22Rv1 (cell line): ENCODE measurements around the gene NOS3.

ENCODE experiments used
- H3K27ac ChIP-seq: fragments of 450-650 bp; 2 replicates; pipeline ENCODE4 v1.5.1; 2017
- ZFX ChIP-seq: fragments of 450-650 bp; IDR thresholded peaks from 2 replicates; pipeline ENCODE4 v1.6.1; 2017; ENCODE audit warnings: antibody characterized with exemption, borderline replicate concordance
- TF ChIP-seq, protein P1 (sequence below): fragments of 450-650 bp; IDR thresholded peaks from 2 replicates; pipeline ENCODE4 v1.5.1; 2017; ENCODE audit warnings: mild to moderate bottlenecking

Gene NOS3

DNA sequence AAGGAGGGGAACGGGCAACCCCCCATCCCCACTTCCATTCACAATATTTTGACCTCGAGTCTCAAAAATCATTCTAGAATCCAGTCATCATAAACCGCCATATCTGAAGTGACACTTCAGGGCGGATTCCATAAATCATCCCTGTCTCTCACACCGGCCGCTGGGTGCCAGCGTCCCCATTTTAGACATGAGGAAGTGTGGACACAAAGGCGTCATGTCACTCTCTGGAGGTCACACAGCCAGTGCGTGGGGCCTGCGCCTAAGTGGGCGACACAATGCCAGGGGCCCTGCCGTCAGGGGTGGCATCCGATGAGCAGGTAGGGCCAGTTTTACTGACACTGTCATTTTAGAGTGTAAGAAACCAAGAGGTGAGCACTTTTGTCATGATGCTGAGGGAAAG is 32.2 kb upstream of the NOS3 start:
- H3K27ac ChIP-seq: no peak overlapping the region

DNA sequence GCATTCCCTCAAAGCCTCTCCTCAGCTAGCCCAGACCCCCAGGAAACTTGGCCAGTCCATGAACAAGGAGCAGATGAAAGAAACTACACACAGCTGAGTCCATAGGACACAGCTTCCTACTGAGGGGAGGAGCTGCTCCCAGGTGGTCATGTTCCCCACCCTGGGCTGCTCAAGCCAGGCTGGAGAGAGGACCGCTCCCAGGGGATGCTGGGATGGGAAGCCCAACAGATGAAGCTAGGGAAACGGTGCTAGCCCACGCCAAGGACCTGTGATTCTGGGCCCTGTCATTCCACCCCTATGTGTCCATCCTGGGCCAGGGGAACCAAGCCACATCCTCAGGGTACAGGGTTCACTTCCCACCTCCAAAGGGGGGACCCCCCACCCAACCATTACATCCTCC is 31.7 kb upstream of the NOS3 start:
- TF ChIP-seq, protein P1, sequence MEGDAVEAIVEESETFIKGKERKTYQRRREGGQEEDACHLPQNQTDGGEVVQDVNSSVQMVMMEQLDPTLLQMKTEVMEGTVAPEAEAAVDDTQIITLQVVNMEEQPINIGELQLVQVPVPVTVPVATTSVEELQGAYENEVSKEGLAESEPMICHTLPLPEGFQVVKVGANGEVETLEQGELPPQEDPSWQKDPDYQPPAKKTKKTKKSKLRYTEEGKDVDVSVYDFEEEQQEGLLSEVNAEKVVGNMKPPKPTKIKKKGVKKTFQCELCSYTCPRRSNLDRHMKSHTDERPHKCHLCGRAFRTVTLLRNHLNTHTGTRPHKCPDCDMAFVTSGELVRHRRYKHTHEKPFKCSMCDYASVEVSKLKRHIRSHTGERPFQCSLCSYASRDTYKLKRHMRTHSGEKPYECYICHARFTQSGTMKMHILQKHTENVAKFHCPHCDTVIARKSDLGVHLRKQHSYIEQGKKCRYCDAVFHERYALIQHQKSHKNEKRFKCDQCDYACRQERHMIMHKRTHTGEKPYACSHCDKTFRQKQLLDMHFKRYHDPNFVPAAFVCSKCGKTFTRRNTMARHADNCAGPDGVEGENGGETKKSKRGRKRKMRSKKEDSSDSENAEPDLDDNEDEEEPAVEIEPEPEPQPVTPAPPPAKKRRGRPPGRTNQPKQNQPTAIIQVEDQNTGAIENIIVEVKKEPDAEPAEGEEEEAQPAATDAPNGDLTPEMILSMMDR: no peak
- no peak for TF ChIP-seq ZFX

More for the DNA sequence above, 32.2 kb upstream of the NOS3 start:
- TF ChIP-seq, protein P1: no peak
- TF ChIP-seq ZFX: no peak

DNA sequence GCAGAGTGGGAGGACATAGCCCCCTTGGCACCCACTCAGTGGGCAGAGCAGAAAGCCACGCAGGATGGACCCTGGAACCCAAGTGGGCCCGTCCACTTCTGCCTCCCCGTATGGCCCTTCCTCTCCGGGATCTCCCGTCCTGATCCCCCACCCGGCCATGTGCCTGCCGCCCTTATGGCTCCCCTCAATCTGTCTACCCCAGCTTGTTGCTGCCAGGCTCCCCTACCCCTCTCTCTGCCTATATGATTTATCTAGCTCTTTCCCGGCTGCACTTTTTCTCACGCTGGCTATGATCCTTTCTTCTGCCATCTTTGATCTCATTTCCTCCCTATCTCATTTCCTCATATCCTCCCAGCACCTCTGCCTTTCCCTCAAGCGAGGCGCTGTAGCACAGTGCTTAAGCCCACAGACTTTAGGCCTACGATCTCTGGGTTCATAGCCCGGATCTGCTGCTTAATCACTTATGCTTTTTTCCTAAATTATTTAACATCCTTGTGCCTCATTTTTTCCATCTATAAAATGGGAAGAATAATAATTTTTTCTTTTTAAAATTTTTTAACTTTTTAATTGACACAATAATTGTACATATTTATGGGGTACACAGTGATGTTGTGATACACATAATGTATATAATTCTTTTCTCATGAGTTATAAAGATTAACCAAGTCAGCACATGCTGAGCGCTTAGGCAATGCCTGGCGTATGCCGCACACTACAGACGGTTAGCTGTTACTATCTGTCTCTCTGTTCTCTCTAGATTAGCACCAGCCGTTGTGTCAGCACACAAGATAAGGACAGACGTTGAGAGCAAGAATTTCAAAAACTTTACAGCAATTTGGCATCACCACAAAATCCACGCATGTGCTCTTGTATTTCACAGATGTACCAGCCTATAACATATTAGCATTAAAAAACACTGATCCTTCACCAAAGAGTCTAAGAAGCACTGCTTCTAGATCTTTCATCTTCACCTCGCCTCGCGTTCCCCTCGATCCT is 30.8 kb upstream of the NOS3 start:
- H3K27ac ChIP-seq: no peak overlapping the region
- TF ChIP-seq ZFX: no peak
- TF ChIP-seq, protein P1: no peak

More for the DNA sequence above, 31.7 kb upstream of the NOS3 start:
- no peak overlapping the region for H3K27ac ChIP-seq

DNA sequence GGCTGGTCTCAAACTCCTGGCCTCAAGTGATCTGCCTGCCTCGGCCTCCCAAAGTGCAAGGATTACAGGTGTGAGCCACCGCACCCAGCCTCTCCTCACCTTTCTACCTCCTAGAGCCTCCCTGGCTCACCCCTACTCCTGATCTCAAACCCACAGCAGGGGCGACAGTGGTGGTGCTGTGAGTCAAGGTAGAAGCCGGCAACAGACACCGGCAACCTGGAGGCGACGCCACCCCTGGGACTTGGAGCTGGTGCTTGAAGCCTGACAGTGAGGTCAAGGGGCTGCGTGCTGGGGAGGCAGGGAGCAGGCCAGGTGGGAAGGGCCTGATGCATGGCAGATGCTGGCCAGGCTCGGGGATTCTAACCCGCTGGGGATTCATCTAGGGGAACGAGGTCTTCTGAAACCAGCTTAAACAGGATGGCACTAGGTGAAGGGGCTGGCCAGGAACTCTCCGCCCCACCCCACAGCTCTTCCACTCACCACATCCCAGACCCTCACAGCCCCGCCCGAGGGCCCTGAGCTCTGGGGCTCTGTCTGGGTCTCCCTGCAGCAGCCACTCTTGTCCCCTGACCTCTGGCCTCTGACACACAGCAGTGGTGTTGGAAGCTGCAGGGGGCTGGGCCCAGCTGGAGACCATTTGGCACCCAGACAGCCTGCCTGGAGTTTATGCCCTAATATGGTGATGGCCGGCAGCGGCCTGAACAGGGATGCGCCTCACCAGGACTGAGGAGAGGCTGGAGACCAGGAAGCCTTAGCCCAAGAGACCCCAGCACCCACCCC is 29.1 kb upstream of the NOS3 start:
- H3K27ac ChIP-seq: no peak overlapping the region
- TF ChIP-seq, protein P1: no peak
- no peak for TF ChIP-seq ZFX

DNA sequence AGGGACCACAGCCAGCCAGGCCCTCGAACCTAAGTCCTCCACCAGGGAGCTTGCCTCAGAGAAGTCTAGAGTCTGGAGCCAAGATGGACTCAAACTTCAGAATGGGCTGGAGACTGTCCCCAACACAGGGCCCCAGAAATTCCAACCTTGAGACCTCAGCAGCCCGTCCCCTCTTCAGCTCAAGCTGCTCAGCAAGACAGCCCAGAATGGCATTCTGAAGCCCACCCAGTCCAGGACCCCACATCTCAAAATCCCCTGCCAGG is 28.6 kb upstream of the NOS3 start:
- no peak overlapping the region for H3K27ac ChIP-seq
- TF ChIP-seq, protein P1: no peak
- no peak for TF ChIP-seq ZFX

DNA sequence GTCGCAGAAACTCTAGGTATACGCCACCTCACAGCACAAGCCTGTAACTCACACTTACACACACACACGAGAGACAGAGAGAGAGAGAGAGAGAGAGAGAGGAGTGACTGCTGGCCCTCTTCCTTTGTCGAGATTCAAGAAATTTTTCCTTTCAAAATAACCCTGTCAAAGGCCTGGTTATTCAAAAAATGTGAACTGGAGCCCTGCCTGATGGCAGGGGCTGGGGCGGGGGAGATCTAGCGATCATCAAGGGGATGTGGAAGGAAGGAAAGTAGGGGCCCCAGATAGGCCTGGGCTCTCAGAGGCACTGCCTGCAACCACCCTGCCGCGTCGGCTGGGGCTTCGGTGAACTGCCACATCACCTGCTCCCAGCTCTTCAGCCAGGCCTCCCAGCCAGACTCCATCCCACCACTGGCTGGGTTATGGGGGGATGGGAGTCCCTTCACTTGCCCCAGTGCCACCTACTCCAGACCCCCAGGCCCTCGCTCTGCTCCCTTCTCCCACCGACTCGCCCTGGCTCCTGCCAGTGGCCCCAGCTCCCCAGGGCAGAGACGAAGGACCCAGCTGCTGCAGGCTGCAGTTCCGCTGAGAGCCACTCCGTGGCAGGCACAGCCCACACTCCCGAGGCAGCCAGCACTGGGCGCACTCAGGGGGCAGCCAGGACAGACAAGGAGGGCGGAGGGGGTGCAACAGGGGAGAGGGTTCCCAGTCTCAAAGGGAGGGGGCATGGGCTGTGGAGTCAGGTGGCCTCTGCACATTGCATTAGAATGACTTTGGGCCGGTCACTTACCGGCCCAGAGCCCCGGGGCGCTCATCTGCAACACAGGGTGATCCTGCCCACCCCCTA is 28.0 kb upstream of the NOS3 start:
- H3K27ac ChIP-seq: no peak overlapping the region
- TF ChIP-seq ZFX: no peak
- TF ChIP-seq, protein P1: peak; percentile 83
